Measurements from ENCODE around the gene SLC5A5. TPM values are rescaled to one million over a fixed set of nuclear protein-coding genes. Genes with fewer than 3 reads are reported as not detected.

SLC5A5 gene
- total RNA-seq, 4 donors from 2014 or later, result not detected

DNA sequence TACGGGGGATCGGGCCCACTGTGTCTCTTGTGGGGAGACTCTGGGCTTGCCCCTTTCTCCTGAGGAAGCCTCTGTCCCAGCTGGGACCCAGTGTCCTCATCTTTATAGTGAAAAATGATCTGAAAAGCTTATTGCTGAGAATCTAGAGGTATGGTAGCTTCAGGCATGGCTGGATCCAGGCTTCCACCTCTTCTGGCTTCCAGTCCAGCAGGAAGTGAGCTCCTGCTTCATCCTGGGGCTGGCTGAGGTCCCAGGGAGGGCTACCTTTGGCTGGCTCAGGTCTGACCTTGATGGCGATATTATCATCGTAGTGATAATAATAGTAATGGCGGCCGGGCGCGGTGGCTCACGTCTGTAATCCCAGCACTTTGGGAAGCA is 3.0 kb downstream of the SLC5A5 start:
- H3K4me1 ChIP-seq, result no peaks in the 10 kb centered on the region
- H3K27me3 ChIP-seq, result peaks cover 54 to 64% (median 63%) of the 10 kb centered on the region in 3 donors
- no peak overlapping the region for H3K4me3 ChIP-seq
- intact Hi-C loops (cut with DNase I; ENCODE audit: low total_unique reads) (no loop called here), in situ Hi-C loops (cut with MboI; ENCODE audit: low sequenced_read_pairs in 4 of 4) (loop anchor here in 1 of 4 donors (25.0 kb wide), 1 partner anchor 113 kb away; no protein-coding TSS in a partner anchor)
- no peaks in the 10 kb centered on the region for H3K9me3 ChIP-seq
- H3K36me3 ChIP-seq, result no peaks in the 10 kb centered on the region
- TF ChIP-seq, protein P1, sequence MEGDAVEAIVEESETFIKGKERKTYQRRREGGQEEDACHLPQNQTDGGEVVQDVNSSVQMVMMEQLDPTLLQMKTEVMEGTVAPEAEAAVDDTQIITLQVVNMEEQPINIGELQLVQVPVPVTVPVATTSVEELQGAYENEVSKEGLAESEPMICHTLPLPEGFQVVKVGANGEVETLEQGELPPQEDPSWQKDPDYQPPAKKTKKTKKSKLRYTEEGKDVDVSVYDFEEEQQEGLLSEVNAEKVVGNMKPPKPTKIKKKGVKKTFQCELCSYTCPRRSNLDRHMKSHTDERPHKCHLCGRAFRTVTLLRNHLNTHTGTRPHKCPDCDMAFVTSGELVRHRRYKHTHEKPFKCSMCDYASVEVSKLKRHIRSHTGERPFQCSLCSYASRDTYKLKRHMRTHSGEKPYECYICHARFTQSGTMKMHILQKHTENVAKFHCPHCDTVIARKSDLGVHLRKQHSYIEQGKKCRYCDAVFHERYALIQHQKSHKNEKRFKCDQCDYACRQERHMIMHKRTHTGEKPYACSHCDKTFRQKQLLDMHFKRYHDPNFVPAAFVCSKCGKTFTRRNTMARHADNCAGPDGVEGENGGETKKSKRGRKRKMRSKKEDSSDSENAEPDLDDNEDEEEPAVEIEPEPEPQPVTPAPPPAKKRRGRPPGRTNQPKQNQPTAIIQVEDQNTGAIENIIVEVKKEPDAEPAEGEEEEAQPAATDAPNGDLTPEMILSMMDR (IDR thresholded peaks at IDR 0.05 in 4 of 5, conservative IDR thresholded peaks at IDR 0.05 in 1 of 5), result no peak
- TF ChIP-seq POLR2A (IDR thresholded peaks at IDR 0.05), result no peak
- H3K27ac ChIP-seq, result no peak overlapping the region
- ATAC-seq (no peak), DNase-seq (no peak)

DNA sequence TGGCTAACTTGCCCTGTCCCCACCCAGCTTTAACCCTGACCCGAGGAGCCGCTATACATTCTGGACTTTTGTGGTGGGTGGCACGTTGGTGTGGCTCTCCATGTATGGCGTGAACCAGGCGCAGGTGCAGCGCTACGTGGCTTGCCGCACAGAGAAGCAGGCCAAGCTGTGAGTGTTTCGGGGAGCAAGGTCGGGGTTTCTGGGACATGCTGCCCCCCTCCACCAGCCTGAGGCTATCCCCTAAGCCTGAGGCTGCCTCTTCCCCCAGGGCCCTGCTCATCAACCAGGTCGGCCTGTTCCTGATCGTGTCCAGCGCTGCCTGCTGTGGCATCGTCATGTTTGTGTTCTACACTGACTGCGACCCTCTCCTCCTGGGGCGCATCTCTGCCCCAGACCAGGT is 6.0 kb downstream of the SLC5A5 start:
- intact Hi-C loops (cut with DNase I; ENCODE audit: low total_unique reads), result no loop called here
- no peak for ATAC-seq
- no peak overlapping the region for H3K27ac ChIP-seq
- H3K36me3 ChIP-seq, result no peaks in the 10 kb centered on the region
- TF ChIP-seq, protein P1 (IDR thresholded peaks at IDR 0.05 in 4 of 5, conservative IDR thresholded peaks at IDR 0.05 in 1 of 5), result no peak
- TF ChIP-seq POLR2A (IDR thresholded peaks at IDR 0.05), result no peak
- H3K27me3 ChIP-seq, result peaks cover 28 to 35% (median 34%) of the 10 kb centered on the region in 3 donors
- in situ Hi-C loops (cut with MboI; ENCODE audit: low sequenced_read_pairs in 4 of 4), result no loop called here
- H3K9me3 ChIP-seq, result no peaks in the 10 kb centered on the region
- H3K4me1 ChIP-seq, result no peaks in the 10 kb centered on the region
- no peak for DNase-seq
- no peak overlapping the region for H3K4me3 ChIP-seq

GRCh38 chr19:17879466-17879865 is 7.7 kb downstream of the SLC5A5 start:
- DNase-seq (no peak), ATAC-seq (no peak)
- Histone ChIP-seq H3K4me1 (no peaks in the 10 kb centered on the region), H3K36me3 (no peaks in the 10 kb centered on the region), H3K9me3 (no peaks in the 10 kb centered on the region), H3K27me3 (peaks cover 12 to 17% (median 16%) of the 10 kb centered on the region in 3 donors), H3K4me3 (no peak overlapping the region), H3K27ac (no peak overlapping the region)
- in situ Hi-C loops (cut with MboI; ENCODE audit: low sequenced_read_pairs in 4 of 4) (no loop called here), intact Hi-C loops (cut with DNase I; ENCODE audit: low total_unique reads) (no loop called here)
- no peak for TF ChIP-seq POLR2A (IDR thresholded peaks at IDR 0.05)
- TF ChIP-seq, protein P1 (IDR thresholded peaks at IDR 0.05 in 4 of 5, conservative IDR thresholded peaks at IDR 0.05 in 1 of 5), result no peak

DNA sequence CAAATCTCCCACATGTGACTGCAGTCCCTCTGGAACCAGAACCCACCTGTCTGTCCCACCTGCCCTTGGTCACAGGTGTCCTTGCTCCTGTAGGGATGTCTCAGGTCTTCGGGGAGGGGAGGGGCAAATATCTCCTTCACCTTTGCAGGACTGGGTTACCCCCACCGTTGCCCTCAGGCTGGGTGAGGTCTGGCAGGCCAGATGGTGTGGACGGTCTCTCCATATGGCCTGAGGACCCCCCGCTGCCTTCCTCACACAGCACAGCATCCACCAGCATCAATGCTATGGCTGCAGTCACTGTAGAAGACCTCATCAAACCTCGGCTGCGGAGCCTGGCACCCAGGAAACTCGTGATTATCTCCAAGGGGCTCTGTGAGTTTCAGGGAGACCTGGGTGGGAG is 10.0 kb downstream of the SLC5A5 start:
- Histone ChIP-seq H3K27ac (no peak overlapping the region), H3K4me3 (no peak overlapping the region), H3K36me3 (no peaks in the 10 kb centered on the region), H3K9me3 (no peaks in the 10 kb centered on the region), H3K27me3 (no peaks in the 10 kb centered on the region), H3K4me1 (no peaks in the 10 kb centered on the region)
- intact Hi-C loops (cut with DNase I; ENCODE audit: low total_unique reads) (no loop called here), in situ Hi-C loops (cut with MboI; ENCODE audit: low sequenced_read_pairs in 4 of 4) (no loop called here)
- ATAC-seq (no peak), DNase-seq (no peak)
- TF ChIP-seq, protein P1 (IDR thresholded peaks at IDR 0.05 in 4 of 5, conservative IDR thresholded peaks at IDR 0.05 in 1 of 5), result no peak
- TF ChIP-seq POLR2A (IDR thresholded peaks at IDR 0.05), result no peak
